RCC 7860 (cell line): ENCODE results near the gene CCDC43.

Experiments used
- DNase-seq: peaks from one replicate; pipeline ENCODE4 v3.0.0-alpha.2; 2015; ENCODE audit warnings: low spot score
- FAIRE-seq: peaks from 2 replicates; lab custom pipeline; 2012; peaks lifted over from hg19 to GRCh38; lab: Jason Lieb, UNC

CCDC43 gene

GRCh38 chr17:44628243-44629188 is 61.1 kb downstream of the CCDC43 start:
- FAIRE-seq (no peak), DNase-seq (peak; percentile 8)

- no peak for FAIRE-seq
- no peak for DNase-seq
These were observed 61.9 kb downstream of the CCDC43 start for GRCh38 chr17:44627513-44628242.
